ENCODE results near the gene MOSPD3. TPM values are rescaled to one million over a fixed set of nuclear protein-coding genes. Genes with fewer than 3 reads are reported as not detected.

The MOSPD3 gene
- total and polyA plus RNA-seq, 2 of the 13 experiments (the other 11 are each of a cell fraction or from before 2014, with no cell fraction given) = 7.6 to 8.8 TPM

DNA sequence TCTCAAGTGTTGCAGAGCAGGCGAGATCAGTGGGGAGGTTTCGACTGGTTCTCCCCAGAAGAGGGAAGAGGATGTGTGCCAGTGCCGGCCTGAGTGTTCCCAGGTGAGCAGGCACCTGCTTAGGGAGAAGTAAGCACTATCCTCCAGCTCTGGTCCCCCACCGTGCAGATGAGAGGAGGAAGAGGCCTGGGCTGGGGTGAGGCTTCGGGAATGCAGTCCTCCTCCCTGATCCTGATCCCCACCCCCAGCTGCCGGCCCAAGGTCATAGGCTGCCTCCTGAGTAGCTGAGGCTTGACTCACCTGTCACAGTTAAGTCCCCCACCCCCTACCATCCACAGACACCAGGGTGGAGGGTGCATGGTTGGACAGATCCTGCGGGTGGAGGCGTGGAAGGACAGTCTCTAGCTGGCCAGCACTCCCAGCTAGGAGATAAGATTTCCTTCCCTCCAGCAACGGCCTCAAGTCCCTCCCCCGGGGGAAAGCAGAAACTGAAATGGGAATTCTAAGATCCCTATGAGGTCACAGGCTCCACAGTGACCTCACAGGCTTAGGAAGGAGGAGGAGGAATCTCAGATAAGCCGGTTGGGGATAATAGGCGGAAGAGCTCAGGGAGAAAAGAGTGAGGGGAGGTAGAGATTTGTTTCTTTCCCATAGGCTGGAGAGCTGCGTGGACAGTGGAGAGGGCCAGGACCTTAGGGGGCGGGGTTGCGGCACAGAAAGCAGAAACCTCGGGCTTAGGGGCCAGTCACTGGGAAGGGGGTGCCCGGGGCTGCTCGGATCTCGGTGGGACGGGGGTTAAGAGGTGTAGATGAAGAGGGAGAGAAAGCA, 27.4 kb upstream of the MOSPD3 start (continued):
- TF ChIP-seq, protein P1, sequence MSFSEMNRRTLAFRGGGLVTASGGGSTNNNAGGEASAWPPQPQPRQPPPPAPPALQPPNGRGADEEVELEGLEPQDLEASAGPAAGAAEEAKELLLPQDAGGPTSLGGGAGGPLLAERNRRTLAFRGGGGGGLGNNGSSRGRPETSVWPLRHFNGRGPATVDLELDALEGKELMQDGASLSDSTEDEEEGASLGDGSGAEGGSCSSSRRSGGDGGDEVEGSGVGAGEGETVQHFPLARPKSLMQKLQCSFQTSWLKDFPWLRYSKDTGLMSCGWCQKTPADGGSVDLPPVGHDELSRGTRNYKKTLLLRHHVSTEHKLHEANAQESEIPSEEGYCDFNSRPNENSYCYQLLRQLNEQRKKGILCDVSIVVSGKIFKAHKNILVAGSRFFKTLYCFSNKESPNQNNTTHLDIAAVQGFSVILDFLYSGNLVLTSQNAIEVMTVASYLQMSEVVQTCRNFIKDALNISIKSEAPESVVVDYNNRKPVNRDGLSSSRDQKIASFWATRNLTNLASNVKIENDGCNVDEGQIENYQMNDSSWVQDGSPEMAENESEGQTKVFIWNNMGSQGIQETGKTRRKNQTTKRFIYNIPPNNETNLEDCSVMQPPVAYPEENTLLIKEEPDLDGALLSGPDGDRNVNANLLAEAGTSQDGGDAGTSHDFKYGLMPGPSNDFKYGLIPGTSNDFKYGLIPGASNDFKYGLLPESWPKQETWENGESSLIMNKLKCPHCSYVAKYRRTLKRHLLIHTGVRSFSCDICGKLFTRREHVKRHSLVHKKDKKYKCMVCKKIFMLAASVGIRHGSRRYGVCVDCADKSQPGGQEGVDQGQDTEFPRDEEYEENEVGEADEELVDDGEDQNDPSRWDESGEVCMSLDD (CRISPR knock-in tag; IDR thresholded peaks at IDR 0.05; ENCODE audit: borderline replicate concordance) = 0 out of 2 replicates have a peak, but pooled peaks have one; percentile 3
- no peak for TF ChIP-seq ZNF430 (CRISPR knock-in tag; IDR thresholded peaks at IDR 0.05)
- TF ChIP-seq CREB1 (IDR thresholded peaks at IDR 0.05) = peak; percentile 62
- no peak for TF ChIP-seq CREB1 (CRISPR knock-in tag; IDR thresholded peaks at IDR 0.05)
- TF ChIP-seq SIX4 (CRISPR knock-in tag; IDR thresholded peaks at IDR 0.05) = no peak
- TF ChIP-seq BORCS8-MEF2B (CRISPR knock-in tag; IDR thresholded peaks at IDR 0.05) = 0 out of 2 replicates have a peak, but pooled peaks have one; percentile 23
- peak; percentile 60 for TF ChIP-seq FOSL2 (CRISPR knock-in tag; IDR thresholded peaks at IDR 0.05)
- peak; percentile 49 for TF ChIP-seq SAP130 (CRISPR knock-in tag; IDR thresholded peaks at IDR 0.05; ENCODE audit: low read depth)
- TF ChIP-seq ZNF263 (CRISPR knock-in tag; IDR thresholded peaks at IDR 0.05) = peak; percentile 56; the same call in 1 of the 2 replicates
- peak; percentile 82 for TF ChIP-seq ZBTB21 (CRISPR knock-in tag; IDR thresholded peaks at IDR 0.05)
- TF ChIP-seq ZNF281 (CRISPR knock-in tag; IDR thresholded peaks at IDR 0.05; ENCODE audit: borderline replicate concordance) = peak; percentile 36; the same call in 1 of the 2 replicates
- no peak for TF ChIP-seq TRIM24 (CRISPR knock-in tag; IDR thresholded peaks at IDR 0.05)
